Activated effector memory CD4-positive, alpha-beta T cell treated with Interleukin-2 at 50 U/mL for 16 hours (primary cell): Measurements from ENCODE around the gene MOV10L1.
A peak's percentile ranks its signal among the peaks of the same experiment; 100 is the strongest.
"Not testable (repeated sequence)": the region's sequence is repeated elsewhere in the genome, so short reads cannot be mapped to it uniquely, and the experiment has no call there.

Experiments used
- DNase-seq: peaks from one replicate; pipeline ENCODE4 v3.0.0-alpha.2; 2020

The MOV10L1 gene

GRCh38 chr22:50192436-50193204, 102.8 kb downstream of the MOV10L1 start:
- DNase-seq, result peak; percentile 62

DNA sequence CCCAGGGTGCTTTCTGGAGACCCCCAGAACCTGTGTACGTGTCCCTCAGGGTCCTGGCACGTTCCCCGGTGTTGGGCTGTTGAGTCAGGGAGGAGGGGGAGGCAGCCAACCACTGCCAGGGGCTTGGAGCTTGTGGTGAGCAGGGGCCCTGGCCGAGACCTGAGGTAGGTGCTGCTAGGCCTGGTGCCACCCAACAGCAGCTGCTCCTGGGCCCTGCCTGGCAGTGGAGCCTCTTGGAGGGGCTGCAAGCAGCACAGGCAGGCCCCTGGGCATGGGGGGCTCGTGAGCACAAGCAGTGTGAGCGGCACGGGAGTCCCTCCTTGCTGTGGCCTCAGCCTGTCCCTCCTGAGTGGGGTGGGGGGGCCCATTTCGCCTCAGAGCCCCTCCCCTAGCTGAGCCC, 103.8 kb downstream of the MOV10L1 start:
- no peak for DNase-seq

- DNase-seq, result no peak
Measured at GRCh38 chr22:50194037-50194805, 104.4 kb downstream of the MOV10L1 start.

- DNase-seq, result no peak
Measured at GRCh38 chr22:50196256-50196655, 106.5 kb downstream of the MOV10L1 start.

DNA sequence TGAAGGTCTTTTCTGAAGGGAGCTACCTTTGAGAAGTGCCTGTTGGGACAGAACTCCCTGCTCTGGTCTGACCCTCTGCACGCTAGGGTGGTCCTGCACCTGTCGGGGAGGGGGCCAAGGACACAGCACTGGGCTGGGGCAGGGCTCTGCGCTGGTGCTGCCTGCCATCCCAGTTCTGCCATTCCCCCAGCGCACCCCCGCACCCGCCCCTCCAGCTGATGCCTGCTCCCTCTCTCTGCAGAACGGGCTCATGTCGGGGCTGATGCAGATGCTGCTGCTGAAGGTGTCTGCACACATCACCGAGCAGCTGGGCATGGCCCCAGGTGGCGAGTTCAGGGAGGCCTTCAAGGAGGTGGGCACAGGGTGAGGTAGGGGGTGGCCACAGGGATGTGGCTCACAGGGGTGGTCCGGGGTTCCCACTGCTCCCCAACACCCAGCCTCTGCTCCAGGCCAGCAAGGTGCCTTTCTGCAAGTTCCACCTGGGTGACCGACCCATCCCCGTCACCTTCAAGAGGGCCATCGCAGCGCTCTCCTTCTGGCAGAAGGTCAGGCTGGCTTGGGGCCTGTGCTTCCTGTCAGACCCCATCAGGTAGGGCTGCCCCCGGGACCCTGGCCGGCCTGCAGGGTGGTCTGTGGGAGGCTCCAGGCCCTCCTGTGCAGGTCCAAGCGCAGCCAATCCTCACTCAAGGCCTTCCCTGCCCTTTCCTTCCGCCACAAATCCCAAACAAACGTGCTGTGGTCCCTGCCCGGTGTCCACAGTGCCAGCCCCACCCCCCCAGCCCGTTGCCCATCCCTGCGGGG, 107.4 kb downstream of the MOV10L1 start:
- DNase-seq, result no peak

- DNase-seq, result no peak
Measured at GRCh38 chr22:50197856-50198623, 108.2 kb downstream of the MOV10L1 start.

GRCh38 chr22:50198624-50199017, 108.8 kb downstream of the MOV10L1 start:
- no peak for DNase-seq

- DNase-seq, result no peak
Measured at GRCh38 chr22:50199251-50199721, 109.5 kb downstream of the MOV10L1 start.

GRCh38 chr22:50199829-50200460, 110.1 kb downstream of the MOV10L1 start:
- DNase-seq, result no peak

DNA sequence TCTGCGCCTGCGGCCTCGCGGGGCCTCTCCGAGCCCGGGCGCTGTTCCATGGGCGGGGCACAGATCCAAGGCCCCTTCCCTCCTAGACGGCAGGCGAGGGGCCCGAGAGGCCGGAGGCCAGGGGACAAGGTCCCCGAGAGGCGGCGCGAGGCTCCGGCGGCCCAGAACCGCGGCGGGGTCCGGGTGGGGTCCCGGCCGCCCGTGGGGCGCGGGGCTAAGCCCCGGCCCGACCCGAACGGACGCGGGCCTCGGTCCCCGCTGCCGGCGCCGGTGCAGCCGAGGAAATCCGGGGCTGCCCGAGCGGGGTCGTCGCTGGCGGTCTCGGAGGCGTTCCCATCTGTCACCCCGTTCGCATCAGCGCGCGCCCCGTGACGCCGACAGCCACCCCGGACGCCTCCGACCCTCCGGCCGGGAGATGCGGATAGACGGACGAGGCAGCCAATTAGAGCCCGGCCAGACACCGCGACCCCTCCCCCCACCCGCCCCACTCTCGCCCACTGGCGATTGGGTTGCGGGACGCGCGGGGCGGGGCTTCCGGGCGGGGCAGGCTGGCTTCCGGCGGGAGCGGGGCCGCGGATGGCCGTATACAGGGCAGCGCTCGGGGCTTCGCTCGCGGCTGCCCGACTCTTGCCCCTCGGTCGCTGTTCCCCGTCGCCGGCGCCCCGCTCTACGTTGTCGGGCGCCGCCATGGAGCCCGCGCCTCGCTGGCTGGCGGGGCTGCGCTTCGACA, 110.8 kb downstream of the MOV10L1 start, which contains the start of gene SELENOO:
Gene SELENOO, plus strand, starts transcription at position 551 of the 730 bp plus-strand sequence. Its CDS starts 26 bp downstream, at position 577.
- peak; percentile 89 for DNase-seq

DNA sequence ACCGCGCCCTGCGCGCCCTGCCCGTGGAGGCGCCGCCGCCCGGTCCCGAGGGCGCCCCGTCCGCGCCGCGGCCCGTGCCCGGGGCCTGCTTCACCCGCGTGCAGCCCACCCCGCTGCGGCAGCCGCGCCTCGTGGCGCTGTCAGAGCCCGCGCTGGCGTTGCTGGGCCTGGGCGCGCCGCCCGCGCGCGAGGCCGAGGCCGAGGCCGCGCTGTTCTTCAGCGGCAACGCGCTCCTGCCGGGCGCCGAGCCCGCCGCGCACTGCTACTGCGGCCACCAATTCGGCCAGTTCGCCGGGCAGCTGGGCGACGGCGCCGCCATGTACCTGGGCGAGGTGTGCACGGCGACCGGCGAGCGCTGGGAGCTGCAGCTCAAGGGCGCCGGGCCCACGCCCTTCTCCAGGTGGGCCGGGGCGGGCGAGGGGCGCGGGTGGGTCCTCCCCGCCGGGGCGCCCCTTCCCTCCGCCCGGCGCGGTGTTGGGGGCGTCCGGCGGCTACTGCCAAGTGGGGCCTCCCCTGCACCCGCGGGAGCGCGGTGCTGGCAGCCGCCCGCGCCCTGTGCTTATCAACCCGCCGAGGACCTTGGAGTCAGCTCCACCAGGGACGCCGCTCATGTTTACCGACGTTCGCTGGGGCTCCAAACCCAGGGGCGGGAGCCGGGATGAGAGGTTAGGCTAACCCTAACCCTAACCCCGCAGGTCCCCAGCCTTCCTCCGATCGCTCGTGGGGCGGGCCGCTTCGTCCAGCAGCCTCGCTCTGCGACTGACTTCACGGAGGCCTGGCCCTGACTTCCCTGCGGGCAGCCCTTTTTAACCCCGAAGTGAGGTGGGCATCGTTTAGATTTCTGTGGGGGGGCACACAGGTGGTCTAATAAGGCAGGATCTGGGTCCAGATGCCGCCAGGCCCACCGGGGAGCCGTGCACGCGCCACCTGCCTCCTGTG, 111.7 kb downstream of the MOV10L1 start:
- no peak for DNase-seq

DNA sequence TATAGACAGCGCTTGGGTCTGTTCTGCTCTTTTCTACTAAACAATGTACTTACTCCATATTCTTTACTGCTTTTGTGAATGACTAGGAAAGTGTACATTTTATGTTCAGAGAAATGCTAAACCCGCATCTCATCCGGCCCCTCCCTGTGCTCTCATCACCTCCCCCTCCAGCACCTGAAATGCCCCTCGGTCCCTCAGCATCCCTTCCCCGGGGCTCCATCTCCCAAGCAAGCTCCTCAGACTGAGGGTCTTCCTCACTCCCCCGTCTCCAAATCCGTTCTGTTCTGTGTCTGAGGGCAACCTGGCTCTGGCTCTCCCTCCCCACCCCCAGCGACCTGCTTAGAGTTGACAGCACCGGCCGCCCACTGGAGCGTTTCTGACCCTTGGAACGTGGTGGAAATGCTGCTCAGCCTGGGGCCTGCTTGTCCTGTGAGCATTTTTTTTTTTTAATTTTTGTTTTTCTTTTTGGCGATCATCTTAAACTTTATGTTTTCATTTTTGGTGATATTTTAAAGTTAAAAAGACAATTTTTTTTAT, 112.4 kb downstream of the MOV10L1 start:
- no peak for DNase-seq

DNA sequence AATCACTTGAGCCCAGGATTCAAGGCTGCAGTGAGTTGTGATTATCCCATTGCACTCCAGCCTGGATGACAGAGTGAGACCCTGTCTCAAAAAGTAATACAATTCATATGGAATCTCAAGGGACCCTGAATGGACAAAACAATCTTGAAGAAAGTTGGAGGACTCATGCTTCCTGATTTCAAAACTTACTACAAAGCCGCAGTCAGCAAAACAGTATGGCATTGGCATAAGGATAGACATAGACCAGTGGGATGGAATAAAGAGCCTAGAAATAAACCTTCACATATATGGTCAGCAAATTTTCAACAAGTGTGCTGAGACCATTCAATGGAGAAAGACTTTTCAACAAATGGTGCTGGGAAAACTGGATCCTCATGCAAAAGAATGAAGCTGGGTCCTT, 113.5 kb downstream of the MOV10L1 start:
- no peak for DNase-seq

GRCh38 chr22:50204571-50204970, 114.8 kb downstream of the MOV10L1 start:
- no peak for DNase-seq

- DNase-seq, result not testable (repeated sequence)
Measured at GRCh38 chr22:50204998-50205397, 115.2 kb downstream of the MOV10L1 start.

DNA sequence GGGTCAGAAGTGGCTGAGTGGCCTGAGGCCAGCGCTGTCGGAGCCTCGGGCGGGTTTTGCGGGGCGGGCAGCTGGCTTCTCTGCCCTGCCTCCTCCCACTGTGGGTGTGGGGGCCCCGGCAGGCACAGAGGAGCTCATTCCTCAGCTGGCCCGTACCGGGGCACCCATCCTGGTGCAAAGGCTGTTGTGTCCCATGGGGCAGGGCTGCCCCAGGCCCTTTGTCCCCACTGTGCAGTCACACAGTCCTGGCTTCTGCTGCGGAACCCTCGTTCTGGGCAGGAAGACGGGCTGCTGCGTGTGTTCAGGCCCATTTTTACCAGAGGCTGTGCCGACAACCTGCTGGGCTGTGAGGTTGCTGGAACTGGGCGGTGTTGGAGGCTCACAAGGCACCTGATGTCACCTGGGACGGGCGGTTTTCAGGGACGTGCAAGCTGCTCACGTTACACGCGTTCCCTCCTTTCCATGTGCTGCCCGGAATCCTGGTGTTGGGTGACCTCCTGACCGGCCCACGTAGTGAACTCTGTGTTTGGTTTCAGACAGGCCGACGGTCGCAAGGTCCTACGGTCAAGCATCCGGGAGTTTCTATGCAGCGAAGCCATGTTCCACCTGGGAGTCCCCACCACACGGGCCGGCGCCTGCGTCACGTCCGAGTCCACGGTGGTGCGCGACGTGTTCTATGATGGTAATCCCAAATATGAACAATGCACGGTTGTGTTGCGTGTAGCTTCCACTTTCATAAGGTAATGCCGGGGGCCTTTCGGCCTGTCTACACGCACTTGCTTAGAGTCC, 116.2 kb downstream of the MOV10L1 start:
- no peak for DNase-seq

GRCh38 chr22:50206599-50206998, 116.8 kb downstream of the MOV10L1 start:
- no peak for DNase-seq

GRCh38 chr22:50207383-50208140, 117.8 kb downstream of the MOV10L1 start:
- DNase-seq, result no peak
